ENCODE data around the gene RASA2. TPM values are rescaled to one million over a fixed set of nuclear protein-coding genes. Genes with fewer than 3 reads are reported as not detected.

RASA2 gene
- total RNA-seq, 2 donors from 2014 or later: 7.8 to 13.5 TPM

DNA sequence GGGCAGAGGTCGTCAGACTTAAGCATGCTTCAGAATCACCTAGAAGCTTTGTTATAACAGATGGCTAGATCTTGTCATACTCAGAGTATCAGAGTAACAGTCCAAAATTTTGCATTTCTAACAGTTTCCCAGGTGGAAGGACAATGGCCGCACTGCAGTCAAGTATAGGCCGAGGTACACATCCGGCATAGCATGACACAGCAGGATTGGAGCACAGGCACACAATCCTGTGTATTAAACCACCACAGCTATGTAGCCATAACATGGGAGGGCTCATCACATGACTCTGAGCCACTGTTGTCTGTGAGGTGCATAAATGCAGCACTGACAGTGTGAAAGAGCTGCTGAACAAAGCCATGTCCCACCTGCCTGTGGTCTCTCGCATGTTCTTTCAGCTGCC, 165.5 kb downstream of the RASA2 start:
- Histone ChIP-seq H3K9me3 (no peaks in the 10 kb centered on the region), H3K27me3 (replicated peaks; ENCODE audit: insufficient read depth) (no peaks in the 10 kb centered on the region), H3K4me1 (replicated peaks) (no peaks in the 10 kb centered on the region), H3K36me3 (no peaks in the 10 kb centered on the region), H3K4me3 (no peak overlapping the region), H3K27ac (no peak overlapping the region)
- TF ChIP-seq POLR2AphosphoS5 (IDR thresholded peaks at IDR 0.05) (no peak), POLR2A (IDR thresholded peaks at IDR 0.05) (no peak), CTCF (IDR thresholded peaks at IDR 0.05) (no peak)
- intact Hi-C loops (cut with DNase I): no loop called here
- WGBS: 97% methylated on average over 5 of the region's 5 CpGs
- DNase-seq (ENCODE audit: low spot score): no peak

GRCh38 chr3:141653847-141654246, 167.0 kb downstream of the RASA2 start:
- intact Hi-C loops (cut with DNase I): no loop called here
- 50% methylated on average over 4 of the region's 4 CpGs for WGBS
- Histone ChIP-seq H3K9me3 (no peaks in the 10 kb centered on the region), H3K36me3 (no peaks in the 10 kb centered on the region), H3K27ac (no peak overlapping the region), H3K4me1 (replicated peaks) (no peaks in the 10 kb centered on the region), H3K27me3 (replicated peaks; ENCODE audit: insufficient read depth) (no peaks in the 10 kb centered on the region), H3K4me3 (no peak overlapping the region)
- no peak for DNase-seq (ENCODE audit: low spot score)
- TF ChIP-seq CTCF (IDR thresholded peaks at IDR 0.05) (no peak), POLR2AphosphoS5 (IDR thresholded peaks at IDR 0.05) (no peak), POLR2A (IDR thresholded peaks at IDR 0.05) (no peak)

DNA sequence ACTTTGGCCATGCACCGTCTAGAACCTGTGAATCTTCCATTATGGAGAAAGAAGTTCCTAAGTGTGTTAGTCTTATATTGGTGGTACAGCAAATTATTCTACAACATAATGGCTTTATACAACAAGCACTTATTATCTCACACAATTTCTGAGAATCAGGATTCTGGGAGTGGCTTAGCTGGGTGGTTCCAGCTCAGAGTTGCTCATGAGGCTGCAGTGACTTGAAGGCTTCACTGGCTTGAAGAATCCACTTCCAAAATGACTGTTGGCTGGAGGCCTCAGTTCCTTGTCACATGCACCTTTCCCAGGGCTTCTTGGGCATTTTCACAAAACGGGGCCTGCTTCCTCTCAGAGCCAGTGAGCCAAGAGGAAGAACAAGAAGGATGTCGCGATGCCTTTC, 169.0 kb downstream of the RASA2 start:
- Histone ChIP-seq H3K36me3 (no peaks in the 10 kb centered on the region), H3K4me3 (no peak overlapping the region), H3K27ac (no peak overlapping the region), H3K4me1 (replicated peaks) (no peaks in the 10 kb centered on the region), H3K27me3 (replicated peaks; ENCODE audit: insufficient read depth) (no peaks in the 10 kb centered on the region), H3K9me3 (no peaks in the 10 kb centered on the region)
- intact Hi-C loops (cut with DNase I): loop anchor here (5.0 kb wide), 1 partner anchor 82 kb away; the partner anchor contains the start of gene RNF7
- no peak for DNase-seq (ENCODE audit: low spot score)
- TF ChIP-seq POLR2A (IDR thresholded peaks at IDR 0.05) (no peak), POLR2AphosphoS5 (IDR thresholded peaks at IDR 0.05) (no peak), CTCF (IDR thresholded peaks at IDR 0.05) (no peak)
- WGBS: 92% methylated on average over 4 of the region's 4 CpGs

- Histone ChIP-seq H3K4me1 (replicated peaks) (no peaks in the 10 kb centered on the region), H3K36me3 (no peaks in the 10 kb centered on the region), H3K4me3 (no peak overlapping the region), H3K9me3 (no peaks in the 10 kb centered on the region), H3K27ac (no peak overlapping the region), H3K27me3 (replicated peaks; ENCODE audit: insufficient read depth) (no peaks in the 10 kb centered on the region)
- WGBS: 80% methylated on average over 4 of the region's 4 CpGs
- no peak for DNase-seq (ENCODE audit: low spot score)
- intact Hi-C loops (cut with DNase I): loop anchor here (5.0 kb wide), 1 partner anchor 81 kb away; the partner anchor contains the start of gene RNF7
- no peak for TF ChIP-seq POLR2AphosphoS5 (IDR thresholded peaks at IDR 0.05)
- no peak for TF ChIP-seq POLR2A (IDR thresholded peaks at IDR 0.05)
- TF ChIP-seq CTCF (IDR thresholded peaks at IDR 0.05): no peak
Measured at GRCh38 chr3:141656771-141657170, 169.9 kb downstream of the RASA2 start.

DNA sequence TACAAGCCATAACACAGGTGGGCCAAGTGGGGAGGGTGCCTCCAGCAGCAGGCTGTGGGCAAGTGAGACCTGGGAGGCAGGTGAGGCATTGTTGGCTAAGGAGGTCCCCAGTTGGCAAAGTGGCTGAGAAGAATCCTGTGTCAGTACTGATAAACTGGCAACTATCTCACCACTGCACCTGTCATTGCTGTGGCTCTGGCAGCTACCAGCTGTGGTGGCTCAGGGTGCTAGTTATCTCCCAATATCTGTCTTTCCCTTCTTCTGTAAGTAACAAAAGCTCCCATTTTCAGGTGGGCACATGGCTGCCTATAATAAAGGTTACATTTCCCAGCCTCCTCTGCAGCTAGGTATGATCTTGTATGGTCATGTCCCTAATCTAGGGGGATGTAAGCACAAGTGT, 170.7 kb downstream of the RASA2 start:
- DNase-seq (ENCODE audit: low spot score): no peak
- TF ChIP-seq POLR2AphosphoS5 (IDR thresholded peaks at IDR 0.05): no peak
- TF ChIP-seq CTCF (IDR thresholded peaks at IDR 0.05): no peak
- TF ChIP-seq POLR2A (IDR thresholded peaks at IDR 0.05): no peak
- H3K27me3 ChIP-seq (replicated peaks; ENCODE audit: insufficient read depth): no peaks in the 10 kb centered on the region
- H3K36me3 ChIP-seq: no peaks in the 10 kb centered on the region
- intact Hi-C loops (cut with DNase I): loop anchor here (5.0 kb wide), 1 partner anchor 80 kb away; the partner anchor contains the start of gene RNF7
- no peaks in the 10 kb centered on the region for H3K9me3 ChIP-seq
- H3K4me1 ChIP-seq (replicated peaks): no peaks in the 10 kb centered on the region
- H3K4me3 ChIP-seq: no peak overlapping the region
- no peak overlapping the region for H3K27ac ChIP-seq

Measured in prostate gland (tissue), 2 donors.